ENCODE data around the gene NIP7. TPM values are rescaled to one million over a fixed set of nuclear protein-coding genes. Genes with fewer than 3 reads are reported as not detected.

NIP7 gene
- total and polyA plus RNA-seq, 9 of the 15 experiments (the other 6 are each of a cell fraction or from before 2014, with no cell fraction given), result 28.9 to 85.5 (median 72.5) TPM

DNA sequence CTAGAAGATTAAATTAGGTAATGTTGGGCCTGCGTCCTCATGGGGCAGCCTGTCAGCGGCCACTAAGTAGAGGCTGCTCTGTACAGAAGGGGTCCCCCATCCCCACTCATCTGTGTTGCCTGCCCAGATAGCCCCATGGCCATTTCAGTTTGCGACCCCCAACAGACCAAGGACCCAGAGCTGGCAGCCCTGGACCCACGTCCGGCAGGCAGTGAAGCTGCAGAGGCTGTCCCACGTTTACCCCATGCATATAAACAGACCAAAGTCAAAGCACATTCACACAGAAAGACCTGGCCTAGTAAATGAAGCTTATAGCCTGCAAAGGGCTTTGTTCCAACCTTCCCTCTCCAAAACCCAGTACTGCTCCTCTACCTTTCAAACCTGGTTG lies 13.8 kb upstream of the NIP7 start:
- no peaks in the 10 kb centered on the region for H3K27me3 ChIP-seq (ENCODE audit: control insufficient read depth in 2 of 2, insufficient read depth in 2 of 2, low read length in 2 of 2)
- no peak overlapping the region for H3K27ac ChIP-seq (ENCODE audit: extremely low read depth, low read depth, low read length)
- no peaks in the 10 kb centered on the region for H3K9me3 ChIP-seq (replicated peaks; ENCODE audit: control insufficient read depth, insufficient read depth, low read depth, low read length)
- TF ChIP-seq ZNF232 (CRISPR knock-in tag; IDR thresholded peaks at IDR 0.05) (no peak), E2F4 (CRISPR knock-in tag; IDR thresholded peaks at IDR 0.05; ENCODE audit: low read depth) (no peak), KLF16 (IDR thresholded peaks at IDR 0.05) (no peak), POLR2G (IDR thresholded peaks at IDR 0.05; ENCODE audit: low read depth, low read length) (peak; percentile 42), NUFIP1 (IDR thresholded peaks at IDR 0.05; ENCODE audit: partially characterized antibody) (no peak), ZFP1 (CRISPR knock-in tag; IDR thresholded peaks at IDR 0.05) (no peak), RBFOX2 (IDR thresholded peaks at IDR 0.05; ENCODE audit: low read depth, low read length) (peak; percentile 49), TAF7 (tag; IDR thresholded peaks at IDR 0.05) (no peak)
- TF ChIP-seq, protein P1, sequence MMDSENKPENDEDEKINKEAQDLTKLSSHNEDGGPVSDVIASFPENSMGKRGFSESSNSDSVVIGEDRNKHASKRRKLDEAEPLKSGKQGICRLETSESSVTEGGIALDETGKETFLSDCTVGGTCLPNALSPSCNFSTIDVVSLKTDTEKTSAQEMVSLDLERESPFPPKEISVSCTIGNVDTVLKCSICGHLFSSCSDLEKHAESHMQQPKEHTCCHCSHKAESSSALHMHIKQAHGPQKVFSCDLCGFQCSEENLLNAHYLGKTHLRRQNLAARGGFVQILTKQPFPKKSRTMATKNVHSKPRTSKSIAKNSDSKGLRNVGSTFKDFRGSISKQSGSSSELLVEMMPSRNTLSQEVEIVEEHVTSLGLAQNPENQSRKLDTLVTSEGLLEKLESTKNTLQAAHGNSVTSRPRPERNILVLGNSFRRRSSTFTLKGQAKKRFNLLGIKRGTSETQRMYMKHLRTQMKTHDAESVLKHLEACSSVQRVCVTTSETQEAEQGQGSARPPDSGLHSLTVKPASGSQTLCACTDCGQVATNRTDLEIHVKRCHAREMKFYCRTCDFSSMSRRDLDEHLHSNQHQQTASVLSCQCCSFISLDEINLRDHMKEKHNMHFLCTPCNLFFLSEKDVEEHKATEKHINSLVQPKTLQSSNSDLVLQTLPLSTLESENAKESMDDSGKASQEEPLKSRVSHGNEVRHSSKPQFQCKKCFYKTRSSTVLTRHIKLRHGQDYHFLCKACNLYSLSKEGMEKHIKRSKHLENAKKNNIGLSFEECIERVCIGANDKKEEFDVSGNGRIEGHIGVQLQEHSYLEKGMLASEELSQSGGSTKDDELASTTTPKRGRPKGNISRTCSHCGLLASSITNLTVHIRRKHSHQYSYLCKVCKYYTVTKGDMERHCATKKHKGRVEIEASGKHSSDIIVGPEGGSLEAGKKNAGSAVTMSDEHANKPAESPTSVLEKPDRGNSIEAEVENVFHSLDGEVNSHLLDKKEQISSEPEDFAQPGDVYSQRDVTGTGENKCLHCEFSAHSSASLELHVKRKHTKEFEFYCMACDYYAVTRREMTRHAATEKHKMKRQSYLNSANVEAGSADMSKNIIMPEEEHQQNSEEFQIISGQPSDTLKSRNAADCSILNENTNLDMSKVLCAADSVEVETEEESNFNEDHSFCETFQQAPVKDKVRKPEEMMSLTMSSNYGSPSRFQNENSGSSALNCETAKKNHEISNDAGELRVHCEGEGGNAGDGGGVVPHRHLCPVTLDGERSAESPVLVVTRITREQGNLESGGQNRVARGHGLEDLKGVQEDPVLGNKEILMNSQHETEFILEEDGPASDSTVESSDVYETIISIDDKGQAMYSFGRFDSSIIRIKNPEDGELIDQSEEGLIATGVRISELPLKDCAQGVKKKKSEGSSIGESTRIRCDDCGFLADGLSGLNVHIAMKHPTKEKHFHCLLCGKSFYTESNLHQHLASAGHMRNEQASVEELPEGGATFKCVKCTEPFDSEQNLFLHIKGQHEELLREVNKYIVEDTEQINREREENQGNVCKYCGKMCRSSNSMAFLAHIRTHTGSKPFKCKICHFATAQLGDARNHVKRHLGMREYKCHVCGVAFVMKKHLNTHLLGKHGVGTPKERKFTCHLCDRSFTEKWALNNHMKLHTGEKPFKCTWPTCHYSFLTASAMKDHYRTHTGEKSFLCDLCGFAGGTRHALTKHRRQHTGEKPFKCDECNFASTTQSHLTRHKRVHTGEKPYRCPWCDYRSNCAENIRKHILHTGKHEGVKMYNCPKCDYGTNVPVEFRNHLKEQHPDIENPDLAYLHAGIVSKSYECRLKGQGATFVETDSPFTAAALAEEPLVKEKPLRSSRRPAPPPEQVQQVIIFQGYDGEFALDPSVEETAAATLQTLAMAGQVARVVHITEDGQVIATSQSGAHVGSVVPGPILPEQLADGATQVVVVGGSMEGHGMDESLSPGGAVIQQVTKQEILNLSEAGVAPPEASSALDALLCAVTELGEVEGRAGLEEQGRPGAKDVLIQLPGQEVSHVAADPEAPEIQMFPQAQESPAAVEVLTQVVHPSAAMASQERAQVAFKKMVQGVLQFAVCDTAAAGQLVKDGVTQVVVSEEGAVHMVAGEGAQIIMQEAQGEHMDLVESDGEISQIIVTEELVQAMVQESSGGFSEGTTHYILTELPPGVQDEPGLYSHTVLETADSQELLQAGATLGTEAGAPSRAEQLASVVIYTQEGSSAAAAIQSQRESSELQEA (IDR thresholded peaks at IDR 0.05; ENCODE audit: low read depth), result no peak
- TF ChIP-seq, protein P2, sequence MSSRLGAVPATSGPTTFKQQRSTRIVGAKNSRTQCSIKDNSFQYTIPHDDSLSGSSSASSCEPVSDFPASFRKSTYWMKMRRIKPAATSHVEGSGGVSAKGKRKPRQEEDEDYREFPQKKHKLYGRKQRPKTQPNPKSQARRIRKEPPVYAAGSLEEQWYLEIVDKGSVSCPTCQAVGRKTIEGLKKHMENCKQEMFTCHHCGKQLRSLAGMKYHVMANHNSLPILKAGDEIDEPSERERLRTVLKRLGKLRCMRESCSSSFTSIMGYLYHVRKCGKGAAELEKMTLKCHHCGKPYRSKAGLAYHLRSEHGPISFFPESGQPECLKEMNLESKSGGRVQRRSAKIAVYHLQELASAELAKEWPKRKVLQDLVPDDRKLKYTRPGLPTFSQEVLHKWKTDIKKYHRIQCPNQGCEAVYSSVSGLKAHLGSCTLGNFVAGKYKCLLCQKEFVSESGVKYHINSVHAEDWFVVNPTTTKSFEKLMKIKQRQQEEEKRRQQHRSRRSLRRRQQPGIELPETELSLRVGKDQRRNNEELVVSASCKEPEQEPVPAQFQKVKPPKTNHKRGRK (tag; IDR thresholded peaks at IDR 0.05), result no peak
- TF ChIP-seq, protein P3, sequence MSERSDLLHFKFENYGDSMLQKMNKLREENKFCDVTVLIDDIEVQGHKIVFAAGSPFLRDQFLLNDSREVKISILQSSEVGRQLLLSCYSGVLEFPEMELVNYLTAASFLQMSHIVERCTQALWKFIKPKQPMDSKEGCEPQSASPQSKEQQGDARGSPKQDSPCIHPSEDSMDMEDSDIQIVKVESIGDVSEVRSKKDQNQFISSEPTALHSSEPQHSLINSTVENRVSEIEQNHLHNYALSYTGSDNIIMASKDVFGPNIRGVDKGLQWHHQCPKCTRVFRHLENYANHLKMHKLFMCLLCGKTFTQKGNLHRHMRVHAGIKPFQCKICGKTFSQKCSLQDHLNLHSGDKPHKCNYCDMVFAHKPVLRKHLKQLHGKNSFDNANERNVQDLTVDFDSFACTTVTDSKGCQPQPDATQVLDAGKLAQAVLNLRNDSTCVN (CRISPR knock-in tag; IDR thresholded peaks at IDR 0.05), result no peak
- in situ Hi-C loops (cut with MboI), result no loop called here
- H3K4me2 ChIP-seq (ENCODE audit: insufficient read depth, low read length), result 0 out of 2 replicates have a peak overlapping the region, but pooled peaks have one; percentile 53
- peaks cover 84% of the 10 kb centered on the region for H3K36me3 ChIP-seq (ENCODE audit: control insufficient read depth, insufficient read depth, low read length)
- FAIRE-seq (no peak), DNase-seq (ENCODE audit: extremely low read depth in 1 of 4, low spot score in 3 of 4) (no peak), ATAC-seq (no peak)
- H3K9ac ChIP-seq (ENCODE audit: insufficient read depth in 1 of 2, low read depth in 2 of 2, low read length in 2 of 2), result peak overlapping the region in 1 of 2 experiments; percentile 31; a peak in 1 of 4 replicates
- H4K20me1 ChIP-seq (replicated peaks; ENCODE audit: control insufficient read depth, insufficient read depth, low read length), result peaks cover 42% of the 10 kb centered on the region
- ChIA-PET CTCF (ENCODE audit: low intra/inter-chr PET ratio) (no interaction called here), POLR2A (interaction anchor here (0.7 to 5.1 kb wide), 5 partner anchors 9 to 766 kb away, joined by 3 to 51 read pairs (median 4); partner anchors contain the start of genes COG8 and NIP7)
- no peak overlapping the region for H2AFZ ChIP-seq (ENCODE audit: low read depth, low read length)
- H3K79me2 ChIP-seq (ENCODE audit: control insufficient read depth, insufficient read depth, low read length), result peaks cover 90% of the 10 kb centered on the region
- no peaks in the 10 kb centered on the region for H3K9me1 ChIP-seq (ENCODE audit: control insufficient read depth, insufficient read depth, low read length)
- BruUV-seq (replicated peaks), result no TSS peak
- no peak overlapping the region for H3K4me3 ChIP-seq
- intact Hi-C loops (cut with micrococcal nuclease), result no loop called here
- H3K4me1 ChIP-seq (replicated peaks in 1 of 2; ENCODE audit: control insufficient read depth in 2 of 2, insufficient read depth in 2 of 2, low read length in 2 of 2), result peaks cover 23 to 65% of the 10 kb centered on the region in 2 experiments; a peak in 4 of 5 replicates
- WGBS (ENCODE audit: insufficient coverage, low coverage, missing lambda C conversion rate), result 89% methylated on average over 6 of the region's 6 CpGs

All from K562 (cell line).